HEK293 (cell line): ENCODE data around the gene GJA3.
A peak's percentile ranks its signal among the peaks of the same experiment; 100 is the strongest.

Experiments used
- CTCF ChIA-PET: fragments of 350-600 bp; formaldehyde crosslinking; extraction: SDS; loops from one replicate; lab custom pipeline; 2021; ENCODE audit warnings: antibody characterized with exemption; lab: Yijun Ruan, JAX
- POLR2A ChIA-PET: fragments of 300-600 bp; formaldehyde crosslinking; extraction: SDS; loops from one replicate; lab custom pipeline; 2020; ENCODE audit warnings: antibody characterized with exemption, inconsistent platforms; lab: Yijun Ruan, JAX
- H3K27ac ChIP-seq: fragments of 200-500 bp; sonication (Bioruptor generic); 2 replicates; pipeline ENCODE4 v1.5.1; 2014; ENCODE audit warnings: low read depth, low read length, control low read depth, inconsistent platforms; ENCODE audit errors: extremely low read depth
- H3K36me3 ChIP-seq, 2 experiments: fragments of 200-500 bp in 1 of 2; sonication (Bioruptor generic) in 1 of 2; 1 replicate in 1 of 2; 2 replicates in 1 of 2; pipeline ENCODE4 v1.5.1; 2014 to 2017; ENCODE audit warnings: inconsistent platforms in 2 of 2, low read length in 2 of 2; ENCODE audit not compliant: control insufficient read depth in 2 of 2, insufficient read depth in 1 of 2
- H3K4me1 ChIP-seq: fragments of 200-500 bp; sonication (Bioruptor generic); 2 replicates; pipeline ENCODE4 v1.5.1; 2014; ENCODE audit warnings: mild to moderate bottlenecking, low read length, inconsistent platforms; ENCODE audit not compliant: control insufficient read depth, insufficient read depth
- H3K4me3 ChIP-seq: 2 replicates; pipeline ENCODE4 v1.5.1; 2011; ENCODE audit warnings: low read depth, mild to moderate bottlenecking, control low read depth, low read length, moderate library complexity
- H3K9me3 ChIP-seq: fragments of 200-500 bp; sonication (Bioruptor generic); 2 replicates; pipeline ENCODE4 v1.5.1; 2014; ENCODE audit warnings: low read depth, low read length, inconsistent platforms; ENCODE audit not compliant: control insufficient read depth, insufficient read depth
- HOXC10 ChIP-seq: sonication (generic); formaldehyde crosslinking; IDR thresholded peaks from 2 replicates; pipeline ENCODE4 v1.8.1; 2023; ENCODE audit warnings: mild to moderate bottlenecking, missing genetic modification reagents
- YY1 ChIP-seq: fragments of 450-650 bp; formaldehyde crosslinking; IDR thresholded peaks from 2 replicates; pipeline ENCODE4 v1.5.1; 2018; ENCODE audit warnings: missing biosample characterization, missing genetic modification characterization
- ZBTB7A ChIP-seq: fragments of 450-650 bp; formaldehyde crosslinking; IDR thresholded peaks from 2 replicates; pipeline ENCODE4 v1.5.1; 2016; ENCODE audit warnings: low read depth, missing biosample characterization, missing genetic modification characterization
- ZNF138 ChIP-seq: fragments of 450-650 bp; formaldehyde crosslinking; IDR thresholded peaks from 2 replicates; pipeline ENCODE4 v1.5.1; 2016; ENCODE audit warnings: missing biosample characterization, missing genetic modification characterization, borderline replicate concordance
- ZNF175 ChIP-seq: fragments of 450-650 bp; formaldehyde crosslinking; IDR thresholded peaks from 2 replicates; pipeline ENCODE4 v1.5.1; 2016; ENCODE audit warnings: missing biosample characterization, missing genetic modification characterization
- ZNF2 ChIP-seq: fragments of 450-650 bp; formaldehyde crosslinking; IDR thresholded peaks from 2 replicates; pipeline ENCODE4 v1.5.1; 2016; ENCODE audit warnings: missing biosample characterization, missing genetic modification characterization
- ZNF426 ChIP-seq: fragments of 450-650 bp; formaldehyde crosslinking; IDR thresholded peaks from 2 replicates; pipeline ENCODE4 v1.5.1; 2017; ENCODE audit warnings: missing biosample characterization, missing genetic modification characterization, mild to moderate bottlenecking, inconsistent platforms, moderate library complexity
- ZNF529 ChIP-seq: fragments of 450-650 bp; formaldehyde crosslinking; IDR thresholded peaks from 2 replicates; pipeline ENCODE4 v1.5.1; 2017; ENCODE audit warnings: missing genetic modification characterization, missing biosample characterization; ENCODE audit not compliant: insufficient replicate concordance
- ZNF558 ChIP-seq: fragments of 450-650 bp; formaldehyde crosslinking; IDR thresholded peaks from 2 replicates; pipeline ENCODE4 v1.5.1; 2016; ENCODE audit warnings: missing biosample characterization, missing genetic modification characterization
- ZNF747 ChIP-seq: fragments of 450-650 bp; formaldehyde crosslinking; IDR thresholded peaks from 2 replicates; pipeline ENCODE4 v1.5.1; 2016; ENCODE audit warnings: missing biosample characterization, missing genetic modification characterization
- ZNF777 ChIP-seq: fragments of 450-650 bp; formaldehyde crosslinking; IDR thresholded peaks from 2 replicates; pipeline ENCODE4 v1.5.1; 2017; ENCODE audit warnings: missing biosample characterization, missing genetic modification characterization, borderline replicate concordance
- ZNF830 ChIP-seq: fragments of 450-650 bp; IDR thresholded peaks from 2 replicates; pipeline ENCODE4 v1.5.0; 2018; ENCODE audit warnings: missing biosample characterization, missing genetic modification characterization, low read depth, mild to moderate bottlenecking, moderate library complexity
- TF ChIP-seq, protein P1 (sequence below): fragments of 450-650 bp; formaldehyde crosslinking; IDR thresholded peaks from 2 replicates; pipeline ENCODE4 v1.5.1; 2017; ENCODE audit warnings: missing biosample characterization, mild to moderate bottlenecking, missing genetic modification characterization, moderate library complexity
- TF ChIP-seq, protein P2 (sequence below): fragments of 450-650 bp; formaldehyde crosslinking; IDR thresholded peaks from 2 replicates; pipeline ENCODE4 v1.5.1; 2016; ENCODE audit warnings: missing biosample characterization, missing genetic modification characterization

Gene GJA3

DNA sequence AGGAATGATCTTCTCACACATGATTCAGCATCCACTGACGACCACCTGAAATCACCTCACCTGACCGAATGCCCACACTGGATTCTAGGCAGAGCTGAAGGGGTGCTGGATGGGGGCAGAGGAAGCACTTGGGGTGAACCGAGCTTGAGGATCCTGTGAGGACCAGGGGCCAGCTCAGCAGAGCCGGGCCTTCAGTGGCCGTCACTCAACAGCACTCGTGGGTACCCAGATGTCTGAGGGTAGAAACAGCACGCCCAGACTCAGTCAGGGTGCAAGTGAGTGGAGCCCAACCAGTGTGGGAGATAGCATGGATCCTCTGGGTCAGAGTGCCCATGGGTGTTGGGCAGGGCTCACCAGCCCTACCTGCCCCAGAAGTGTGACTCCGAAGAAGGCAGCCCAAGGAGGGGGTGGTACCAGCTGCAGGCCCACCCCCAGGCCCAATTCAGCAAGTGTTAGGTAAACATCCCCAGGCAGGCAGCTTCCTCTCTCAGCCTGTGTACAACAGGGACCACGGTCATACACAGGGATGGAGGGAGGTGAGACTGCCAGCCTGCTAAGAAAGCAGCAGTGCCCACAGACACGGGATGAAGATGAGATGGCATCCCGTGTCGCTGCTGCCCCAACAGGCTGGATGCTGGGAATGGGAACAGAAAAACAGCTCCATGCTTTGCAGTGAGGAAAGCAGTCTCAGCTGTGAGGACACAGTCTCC, 16.6 kb downstream of the GJA3 start:
- Histone ChIP-seq H3K36me3 (peaks cover 0 to 4% of the 10 kb centered on the region in 2 experiments; a peak in 1 of 3 replicates), H3K9me3 (no peaks in the 10 kb centered on the region), H3K4me1 (peaks cover 13% of the 10 kb centered on the region)
- TF ChIP-seq, protein P1, sequence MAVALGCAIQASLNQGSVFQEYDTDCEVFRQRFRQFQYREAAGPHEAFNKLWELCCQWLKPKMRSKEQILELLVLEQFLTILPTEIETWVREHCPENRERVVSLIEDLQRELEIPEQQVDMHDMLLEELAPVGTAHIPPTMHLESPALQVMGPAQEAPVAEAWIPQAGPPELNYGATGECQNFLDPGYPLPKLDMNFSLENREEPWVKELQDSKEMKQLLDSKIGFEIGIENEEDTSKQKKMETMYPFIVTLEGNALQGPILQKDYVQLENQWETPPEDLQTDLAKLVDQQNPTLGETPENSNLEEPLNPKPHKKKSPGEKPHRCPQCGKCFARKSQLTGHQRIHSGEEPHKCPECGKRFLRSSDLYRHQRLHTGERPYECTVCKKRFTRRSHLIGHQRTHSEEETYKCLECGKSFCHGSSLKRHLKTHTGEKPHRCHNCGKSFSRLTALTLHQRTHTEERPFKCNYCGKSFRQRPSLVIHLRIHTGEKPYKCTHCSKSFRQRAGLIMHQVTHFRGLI (tag by site-specific recombination), result peak; percentile 76
- TF ChIP-seq ZNF426, result no peak
- TF ChIP-seq, all 188 proteins: peak for 1
- H3K4me3 ChIP-seq, result no peak overlapping the region
- ChIA-PET CTCF (interaction anchor here (0.7 to 1.0 kb wide), 2 partner anchors 16 to 17 kb away, joined by 3 to 4 read pairs; no protein-coding TSS in a partner anchor), POLR2A (no interaction called here)
- H3K27ac ChIP-seq, result no peak overlapping the region

DNA sequence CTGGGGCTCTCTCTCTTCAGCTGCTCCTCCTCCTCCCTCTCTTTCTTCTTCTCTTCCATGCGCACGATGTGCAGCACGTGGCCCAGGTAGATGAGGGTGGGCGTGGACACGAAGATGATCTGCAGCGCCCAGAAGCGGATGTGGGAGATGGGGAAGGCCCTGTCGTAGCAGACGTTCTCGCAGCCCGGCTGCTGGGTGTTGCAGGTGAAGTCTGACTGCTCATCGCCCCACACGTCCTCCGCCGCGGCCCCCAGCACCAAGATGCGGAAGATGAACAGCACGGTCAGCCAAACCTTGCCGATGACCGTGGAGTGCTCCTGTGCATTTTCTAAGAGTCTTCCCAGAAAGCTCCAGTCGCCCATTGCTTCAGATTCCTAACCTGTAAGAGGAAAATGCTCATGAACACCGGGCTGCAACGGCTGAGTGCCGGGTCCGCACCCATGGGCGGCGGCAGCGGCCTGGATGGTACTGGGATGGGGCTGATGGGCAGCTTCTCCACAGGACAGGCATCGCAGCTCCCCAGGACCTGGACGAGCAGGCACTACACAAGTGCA, 17.8 kb downstream of the GJA3 start:
- H3K9me3 ChIP-seq, result no peaks in the 10 kb centered on the region
- peaks cover 0 to 4% of the 10 kb centered on the region in 2 experiments; a peak in 1 of 3 replicates for H3K36me3 ChIP-seq
- H3K4me1 ChIP-seq, result peaks cover 13% of the 10 kb centered on the region
- H3K4me3 ChIP-seq, result no peak overlapping the region
- H3K27ac ChIP-seq, result no peak overlapping the region
- CTCF ChIA-PET, result interaction anchor here (0.8 kb wide), 2 partner anchors 10 to 12 kb away, joined by 3 to 4 read pairs; no protein-coding TSS in a partner anchor
- POLR2A ChIA-PET, result no interaction called here
- TF ChIP-seq HOXC10 (no peak), ZNF529 (tag by site-specific recombination) (no peak), ZNF830 (tag by site-specific recombination) (no peak), YY1 (no peak), ZNF747 (tag by site-specific recombination) (no peak), ZNF2 (tag by site-specific recombination) (no peak), ZNF138 (tag by site-specific recombination) (no peak), ZBTB7A (tag by site-specific recombination) (no peak), ZNF175 (tag by site-specific recombination) (no peak), ZNF558 (tag by site-specific recombination) (no peak), ZNF777 (tag by site-specific recombination) (no peak)
- TF ChIP-seq, protein P2, sequence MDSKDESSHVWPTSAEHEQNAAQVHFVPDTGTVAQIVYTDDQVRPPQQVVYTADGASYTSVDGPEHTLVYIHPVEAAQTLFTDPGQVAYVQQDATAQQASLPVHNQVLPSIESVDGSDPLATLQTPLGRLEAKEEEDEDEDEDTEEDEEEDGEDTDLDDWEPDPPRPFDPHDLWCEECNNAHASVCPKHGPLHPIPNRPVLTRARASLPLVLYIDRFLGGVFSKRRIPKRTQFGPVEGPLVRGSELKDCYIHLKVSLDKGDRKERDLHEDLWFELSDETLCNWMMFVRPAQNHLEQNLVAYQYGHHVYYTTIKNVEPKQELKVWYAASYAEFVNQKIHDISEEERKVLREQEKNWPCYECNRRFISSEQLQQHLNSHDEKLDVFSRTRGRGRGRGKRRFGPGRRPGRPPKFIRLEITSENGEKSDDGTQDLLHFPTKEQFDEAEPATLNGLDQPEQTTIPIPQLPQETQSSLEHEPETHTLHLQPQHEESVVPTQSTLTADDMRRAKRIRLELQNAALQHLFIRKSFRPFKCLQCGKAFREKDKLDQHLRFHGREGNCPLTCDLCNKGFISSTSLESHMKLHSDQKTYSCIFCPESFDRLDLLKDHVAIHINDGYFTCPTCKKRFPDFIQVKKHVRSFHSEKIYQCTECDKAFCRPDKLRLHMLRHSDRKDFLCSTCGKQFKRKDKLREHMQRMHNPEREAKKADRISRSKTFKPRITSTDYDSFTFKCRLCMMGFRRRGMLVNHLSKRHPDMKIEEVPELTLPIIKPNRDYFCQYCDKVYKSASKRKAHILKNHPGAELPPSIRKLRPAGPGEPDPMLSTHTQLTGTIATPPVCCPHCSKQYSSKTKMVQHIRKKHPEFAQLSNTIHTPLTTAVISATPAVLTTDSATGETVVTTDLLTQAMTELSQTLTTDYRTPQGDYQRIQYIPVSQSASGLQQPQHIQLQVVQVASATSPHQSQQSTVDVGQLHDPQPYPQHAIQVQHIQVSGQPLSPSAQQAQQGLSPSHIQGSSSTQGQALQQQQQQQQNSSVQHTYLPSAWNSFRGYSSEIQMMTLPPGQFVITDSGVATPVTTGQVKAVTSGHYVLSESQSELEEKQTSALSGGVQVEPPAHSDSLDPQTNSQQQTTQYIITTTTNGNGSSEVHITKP (tag by site-specific recombination), result no peak
